ENCODE measurements around the gene IGDCC3.

Gene IGDCC3

GRCh38 chr15:65303687-65304380 lies 74.0 kb downstream of the IGDCC3 start:
- Histone ChIP-seq H2BK12ac (ENCODE audit: low read length in 2 of 2) (peak overlapping the region in 1 of 2 experiments; percentile 66), H2BK15ac (ENCODE audit: low read depth, poor library complexity, severe bottlenecking) (peak overlapping the region; percentile 80), H3K79me1 (replicated peaks; ENCODE audit: low read length, poor library complexity, severe bottlenecking) (no peaks in the 10 kb centered on the region), H3K27me3 (ENCODE audit: control insufficient read depth in 1 of 2, insufficient read depth in 1 of 2, low read length in 2 of 2) (no peaks in the 10 kb centered on the region), H3K4me3 (ENCODE audit: insufficient read depth in 1 of 2, low read depth in 1 of 2, low read length in 2 of 2) (peak overlapping the region in 1 of 2 experiments; percentile 78), H3K36me3 (ENCODE audit: control insufficient read depth in 1 of 2, insufficient read depth in 2 of 2, low read depth in 1 of 2, low read length in 2 of 2) (peaks cover 0 to 3% of the 10 kb centered on the region in 2 experiments), H3K27ac (ENCODE audit: low read length, poor library complexity, severe bottlenecking) (peak overlapping the region; percentile 95), H3K18ac (ENCODE audit: low read depth in 1 of 2, low read length in 2 of 2) (peak overlapping the region; percentile 52 to 79), H3K9me3 (ENCODE audit: control insufficient read depth, low read length) (no peaks in the 10 kb centered on the region), H3K4me1 (ENCODE audit: control insufficient read depth, insufficient read depth, low read depth, low read length) (peaks cover 5% of the 10 kb centered on the region), H2AFZ (ENCODE audit: low read depth, low read length) (peak overlapping the region; percentile 69), H3K23ac (ENCODE audit: low read length in 2 of 2) (no peak overlapping the region), H2BK120ac (ENCODE audit: low read depth, low read length) (peak overlapping the region; percentile 93), H4K91ac (ENCODE audit: low read length) (peak overlapping the region; percentile 25), H3K9ac (ENCODE audit: low read length) (peak overlapping the region; percentile 97), H3K4ac (ENCODE audit: low read depth in 1 of 2, low read length in 2 of 2) (peak overlapping the region; percentile 51 to 69), H3K14ac (ENCODE audit: low read length in 2 of 2) (peak overlapping the region in 1 of 2 experiments; percentile 41), H2BK5ac (ENCODE audit: low read depth, low read length, poor library complexity, severe bottlenecking) (no peak overlapping the region), H4K8ac (ENCODE audit: low read length) (peak overlapping the region; percentile 35), H2AK5ac (ENCODE audit: low read length, severe bottlenecking) (no peak overlapping the region), H3K4me2 (ENCODE audit: low read length, poor library complexity, severe bottlenecking) (peak overlapping the region; percentile 96)
- WGBS = 7% methylated on average over 24 of the region's 24 CpGs
- peak; percentile 61 for DNase-seq

DNA sequence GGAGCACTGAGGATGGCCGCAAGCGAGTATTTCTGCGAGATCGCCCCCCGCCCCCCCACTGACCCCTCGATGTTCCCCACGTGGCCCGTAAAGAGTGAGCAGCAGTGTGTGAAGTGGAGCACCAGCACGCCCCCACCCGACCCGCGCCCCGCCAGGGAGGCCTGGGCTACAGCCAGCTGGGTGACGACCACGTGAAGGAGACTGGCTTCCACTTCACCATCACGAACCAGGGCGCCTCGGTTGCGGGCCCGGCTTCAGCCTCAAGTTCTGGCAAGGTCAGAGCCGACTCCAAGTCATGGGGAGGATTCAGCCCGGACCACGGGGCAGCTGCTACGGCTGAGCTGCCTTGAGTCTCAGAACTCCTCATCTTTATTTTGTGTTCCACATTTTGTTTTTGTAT lies 75.7 kb downstream of the IGDCC3 start:
- DNase-seq = no peak
- Histone ChIP-seq H2AK5ac (ENCODE audit: low read length, severe bottlenecking) (peak overlapping the region; percentile 2), H3K9ac (ENCODE audit: low read length) (no peak overlapping the region), H4K8ac (ENCODE audit: low read length) (no peak overlapping the region), H3K4ac (ENCODE audit: low read depth in 1 of 2, low read length in 2 of 2) (no peak overlapping the region), H4K91ac (ENCODE audit: low read length) (no peak overlapping the region), H3K79me1 (replicated peaks; ENCODE audit: low read length, poor library complexity, severe bottlenecking) (no peaks in the 10 kb centered on the region), H3K4me2 (ENCODE audit: low read length, poor library complexity, severe bottlenecking) (no peak overlapping the region), H3K14ac (ENCODE audit: low read length in 2 of 2) (no peak overlapping the region), H3K9me3 (ENCODE audit: control insufficient read depth, low read length) (no peaks in the 10 kb centered on the region), H3K18ac (ENCODE audit: low read depth in 1 of 2, low read length in 2 of 2) (no peak overlapping the region), H2BK12ac (ENCODE audit: low read length in 2 of 2) (peak overlapping the region in 1 of 2 experiments; percentile 34), H3K4me3 (ENCODE audit: insufficient read depth in 1 of 2, low read depth in 1 of 2, low read length in 2 of 2) (no peak overlapping the region), H3K27ac (ENCODE audit: low read length, poor library complexity, severe bottlenecking) (no peak overlapping the region), H3K27me3 (ENCODE audit: control insufficient read depth in 1 of 2, insufficient read depth in 1 of 2, low read length in 2 of 2) (no peaks in the 10 kb centered on the region), H3K36me3 (ENCODE audit: control insufficient read depth in 1 of 2, insufficient read depth in 2 of 2, low read depth in 1 of 2, low read length in 2 of 2) (peaks cover 0 to 3% of the 10 kb centered on the region in 2 experiments), H2AFZ (ENCODE audit: low read depth, low read length) (no peak overlapping the region), H3K23ac (ENCODE audit: low read length in 2 of 2) (no peak overlapping the region), H2BK15ac (ENCODE audit: low read depth, poor library complexity, severe bottlenecking) (no peak overlapping the region), H2BK120ac (ENCODE audit: low read depth, low read length) (no peak overlapping the region), H3K4me1 (ENCODE audit: control insufficient read depth, insufficient read depth, low read depth, low read length) (peaks cover 5% of the 10 kb centered on the region), H2BK5ac (ENCODE audit: low read depth, low read length, poor library complexity, severe bottlenecking) (no peak overlapping the region)
- WGBS = 88% methylated on average over 22 of the region's 24 CpGs

GRCh38 chr15:65300924-65301441 lies 76.8 kb downstream of the IGDCC3 start:
- Histone ChIP-seq H3K9ac (ENCODE audit: low read length) (no peak overlapping the region), H2BK12ac (ENCODE audit: low read length in 2 of 2) (no peak overlapping the region), H2BK15ac (ENCODE audit: low read depth, poor library complexity, severe bottlenecking) (no peak overlapping the region), H4K8ac (ENCODE audit: low read length) (no peak overlapping the region), H2AK5ac (ENCODE audit: low read length, severe bottlenecking) (no peak overlapping the region), H3K4me1 (ENCODE audit: control insufficient read depth, insufficient read depth, low read depth, low read length) (peaks cover 7% of the 10 kb centered on the region), H3K4ac (ENCODE audit: low read depth in 1 of 2, low read length in 2 of 2) (no peak overlapping the region), H3K23ac (ENCODE audit: low read length in 2 of 2) (no peak overlapping the region), H3K79me1 (replicated peaks; ENCODE audit: low read length, poor library complexity, severe bottlenecking) (no peaks in the 10 kb centered on the region), H4K91ac (ENCODE audit: low read length) (no peak overlapping the region), H3K27ac (ENCODE audit: low read length, poor library complexity, severe bottlenecking) (no peak overlapping the region), H3K9me3 (ENCODE audit: control insufficient read depth, low read length) (no peaks in the 10 kb centered on the region), H3K14ac (ENCODE audit: low read length in 2 of 2) (no peak overlapping the region), H3K18ac (ENCODE audit: low read depth in 1 of 2, low read length in 2 of 2) (no peak overlapping the region), H2BK5ac (ENCODE audit: low read depth, low read length, poor library complexity, severe bottlenecking) (no peak overlapping the region), H3K36me3 (ENCODE audit: control insufficient read depth in 1 of 2, insufficient read depth in 2 of 2, low read depth in 1 of 2, low read length in 2 of 2) (peaks cover 0 to 3% of the 10 kb centered on the region in 2 experiments), H3K4me2 (ENCODE audit: low read length, poor library complexity, severe bottlenecking) (no peak overlapping the region), H2AFZ (ENCODE audit: low read depth, low read length) (no peak overlapping the region), H3K27me3 (ENCODE audit: control insufficient read depth in 1 of 2, insufficient read depth in 1 of 2, low read length in 2 of 2) (no peaks in the 10 kb centered on the region), H3K4me3 (ENCODE audit: insufficient read depth in 1 of 2, low read depth in 1 of 2, low read length in 2 of 2) (no peak overlapping the region), H2BK120ac (ENCODE audit: low read depth, low read length) (no peak overlapping the region)
- DNase-seq = no peak
- WGBS = 94% methylated on average over 36 of the region's 36 CpGs

GRCh38 chr15:65298731-65299130 lies 79.1 kb downstream of the IGDCC3 start:
- 93% methylated on average over 5 of the region's 11 CpGs for WGBS
- Histone ChIP-seq H2BK12ac (ENCODE audit: low read length in 2 of 2) (no peak overlapping the region), H2BK120ac (ENCODE audit: low read depth, low read length) (no peak overlapping the region), H3K4me2 (ENCODE audit: low read length, poor library complexity, severe bottlenecking) (no peak overlapping the region), H4K8ac (ENCODE audit: low read length) (peak overlapping the region; percentile 28), H2AFZ (ENCODE audit: low read depth, low read length) (no peak overlapping the region), H3K36me3 (ENCODE audit: control insufficient read depth in 1 of 2, insufficient read depth in 2 of 2, low read depth in 1 of 2, low read length in 2 of 2) (peaks cover 0 to 3% of the 10 kb centered on the region in 2 experiments), H3K14ac (ENCODE audit: low read length in 2 of 2) (no peak overlapping the region), H4K91ac (ENCODE audit: low read length) (no peak overlapping the region), H2BK15ac (ENCODE audit: low read depth, poor library complexity, severe bottlenecking) (no peak overlapping the region), H3K4me3 (ENCODE audit: insufficient read depth in 1 of 2, low read depth in 1 of 2, low read length in 2 of 2) (no peak overlapping the region), H3K4ac (ENCODE audit: low read depth in 1 of 2, low read length in 2 of 2) (no peak overlapping the region), H3K27me3 (ENCODE audit: control insufficient read depth in 1 of 2, insufficient read depth in 1 of 2, low read length in 2 of 2) (no peaks in the 10 kb centered on the region), H2BK5ac (ENCODE audit: low read depth, low read length, poor library complexity, severe bottlenecking) (no peak overlapping the region), H3K9ac (ENCODE audit: low read length) (no peak overlapping the region), H3K18ac (ENCODE audit: low read depth in 1 of 2, low read length in 2 of 2) (no peak overlapping the region), H3K9me3 (ENCODE audit: control insufficient read depth, low read length) (no peaks in the 10 kb centered on the region), H3K23ac (ENCODE audit: low read length in 2 of 2) (no peak overlapping the region), H3K27ac (ENCODE audit: low read length, poor library complexity, severe bottlenecking) (no peak overlapping the region), H3K79me1 (replicated peaks; ENCODE audit: low read length, poor library complexity, severe bottlenecking) (no peaks in the 10 kb centered on the region), H3K4me1 (ENCODE audit: control insufficient read depth, insufficient read depth, low read depth, low read length) (peaks cover 5% of the 10 kb centered on the region), H2AK5ac (ENCODE audit: low read length, severe bottlenecking) (no peak overlapping the region)
- no peak for DNase-seq

Data from mesenchymal stem cell (in vitro differentiated cells and primary cell).